ENCODE measurements around the gene PRR5L. TPM values are rescaled to one million over a fixed set of nuclear protein-coding genes. Genes with fewer than 3 reads are reported as not detected.

Gene PRR5L
- polyA plus RNA-seq, 3 donors, result 0.75 to 7.3 (median 2.8) TPM

- WGBS, 3 donors, result 89 to 98% (median 91%) methylated on average over 2 of the region's 2 CpGs
Measured at GRCh38 chr11:36436589-36436988, 140.5 kb downstream of the PRR5L start.

GRCh38 chr11:36437413-36437812 lies 141.3 kb downstream of the PRR5L start:
- 72 to 96% (median 94%) methylated on average over 3 of the region's 3 CpGs for WGBS, 3 donors
- no peak overlapping the region for H3K27ac ChIP-seq (ENCODE audit: low read depth, low read length)

More at GRCh38 chr11:36436589-36436988, 140.5 kb downstream of the PRR5L start:
- no peak overlapping the region for H3K27ac ChIP-seq (ENCODE audit: low read depth, low read length)

GRCh38 chr11:36438126-36438525 lies 142.0 kb downstream of the PRR5L start:
- H3K27ac ChIP-seq (ENCODE audit: low read depth, low read length), result no peak overlapping the region
- WGBS, 3 donors, result 88 to 97% (median 94%) methylated on average over 5 of the region's 5 CpGs

- 88 to 95% (median 93%) methylated on average over 2 of the region's 2 CpGs for WGBS, 3 donors
- no peak overlapping the region for H3K27ac ChIP-seq (ENCODE audit: low read depth, low read length)
Measured at GRCh38 chr11:36441610-36442208, 145.6 kb downstream of the PRR5L start.

- H3K27ac ChIP-seq (ENCODE audit: low read depth, low read length), result no peak overlapping the region
- 82 to 88% (median 83%) methylated on average over 2 of the region's 2 CpGs for WGBS, 3 donors
Measured at GRCh38 chr11:36443661-36444060, 147.6 kb downstream of the PRR5L start.

- no peak overlapping the region for H3K27ac ChIP-seq (ENCODE audit: low read depth, low read length)
- 92 to 93% (median 93%) methylated on average over 7 of the region's 7 CpGs for WGBS, 3 donors
Measured at GRCh38 chr11:36446135-36446534, 150.0 kb downstream of the PRR5L start.

GRCh38 chr11:36447514-36447913 lies 151.4 kb downstream of the PRR5L start:
- 55 to 76% (median 67%) methylated on average over 2 of the region's 2 CpGs for WGBS, 3 donors
- H3K27ac ChIP-seq (ENCODE audit: low read depth, low read length), result no peak overlapping the region

GRCh38 chr11:36447947-36448346 lies 151.9 kb downstream of the PRR5L start:
- no peak overlapping the region for H3K27ac ChIP-seq (ENCODE audit: low read depth, low read length)
- WGBS, 3 donors, result 35 to 84% (median 79%) methylated on average over 8 of the region's 8 CpGs

GRCh38 chr11:36449561-36450096 lies 153.5 kb downstream of the PRR5L start:
- WGBS, 3 donors, result 60 to 66% (median 64%) methylated on average over 5 of the region's 5 CpGs
- H3K27ac ChIP-seq (ENCODE audit: low read depth, low read length), result no peak overlapping the region

- WGBS, 3 donors, result 40 to 62% (median 41%) methylated on average over 3 of the region's 3 CpGs
- H3K27ac ChIP-seq (ENCODE audit: low read depth, low read length), result no peak overlapping the region
Measured at GRCh38 chr11:36450110-36450572, 154.1 kb downstream of the PRR5L start.

- 91 to 98% (median 93%) methylated on average over 6 of the region's 6 CpGs for WGBS, 3 donors
- H3K27ac ChIP-seq (ENCODE audit: low read depth, low read length), result no peak overlapping the region
Measured at GRCh38 chr11:36451045-36451444, 155.0 kb downstream of the PRR5L start.

GRCh38 chr11:36451681-36452080 lies 155.6 kb downstream of the PRR5L start:
- H3K27ac ChIP-seq (ENCODE audit: low read depth, low read length), result no peak overlapping the region
- WGBS, 3 donors, result 94 to 100% (median 98%) methylated on average over 1 of the region's 1 CpG

GRCh38 chr11:36452236-36452940 lies 156.3 kb downstream of the PRR5L start:
- WGBS, 3 donors, result 59 to 71% (median 61%) methylated on average over 5 of the region's 5 CpGs
- H3K27ac ChIP-seq (ENCODE audit: low read depth, low read length), result no peak overlapping the region

GRCh38 chr11:36452961-36453360 lies 156.9 kb downstream of the PRR5L start:
- 9 to 37% (median 19%) methylated on average over 1 of the region's 1 CpG for WGBS, 3 donors
- no peak overlapping the region for H3K27ac ChIP-seq (ENCODE audit: low read depth, low read length)

GRCh38 chr11:36453678-36454077 lies 157.6 kb downstream of the PRR5L start:
- no peak overlapping the region for H3K27ac ChIP-seq (ENCODE audit: low read depth, low read length)
- WGBS, 3 donors, result 63 to 70% (median 64%) methylated on average over 3 of the region's 3 CpGs

GRCh38 chr11:36454551-36454940 lies 158.5 kb downstream of the PRR5L start:
- no peak overlapping the region for H3K27ac ChIP-seq (ENCODE audit: low read depth, low read length)
- 83 to 86% (median 83%) methylated on average over 18 of the region's 18 CpGs for WGBS, 3 donors

- peak overlapping the region; percentile 21 for H3K27ac ChIP-seq (ENCODE audit: low read depth, low read length)
- 61 to 76% (median 68%) methylated on average over 17 of the region's 17 CpGs for WGBS, 3 donors
Measured at GRCh38 chr11:36454941-36455631, 159.0 kb downstream of the PRR5L start.

GRCh38 chr11:36455658-36456111 lies 159.6 kb downstream of the PRR5L start:
- peak overlapping the region; percentile 21 for H3K27ac ChIP-seq (ENCODE audit: low read depth, low read length)
- 39 to 76% (median 57%) methylated on average over 11 of the region's 11 CpGs for WGBS, 3 donors

- WGBS, 3 donors, result 62 to 81% (median 71%) methylated on average over 6 of the region's 6 CpGs
- no peak overlapping the region for H3K27ac ChIP-seq (ENCODE audit: low read depth, low read length)
Measured at GRCh38 chr11:36456156-36456555, 160.1 kb downstream of the PRR5L start.
